ENCODE measurements around the gene PGLYRP2. TPM values are rescaled to one million over a fixed set of nuclear protein-coding genes. Genes with fewer than 3 reads are reported as not detected.
A peak's percentile ranks its signal among the peaks of the same experiment; 100 is the strongest.

PGLYRP2 gene
- total RNA-seq, 1 experiment from 2014 or later: not detected

GRCh38 chr19:15421721-15422260 is 57.5 kb downstream of the PGLYRP2 start:
- H3K27ac Mint-ChIP-seq (ENCODE audit: unreplicated experiment): no peak overlapping the region
- H3K4me1 Mint-ChIP-seq (ENCODE audit: low read depth, unreplicated experiment): peaks cover 10% of the 10 kb centered on the region
- no peak overlapping the region for H3K4me3 Mint-ChIP-seq (ENCODE audit: low read depth, unreplicated experiment)
- no peaks in the 10 kb centered on the region for H3K27me3 Mint-ChIP-seq (ENCODE audit: unreplicated experiment)
- no TSS peak for BruUV-seq (replicated peaks)
- CTCF ChIA-PET: no interaction called here
- H3K9me3 Mint-ChIP-seq (ENCODE audit: low read depth, unreplicated experiment): no peaks in the 10 kb centered on the region
- no peak for DNase-seq
- intact Hi-C loops (cut with micrococcal nuclease; ENCODE audit: unreplicated experiment): no loop called here
- peaks cover 29% of the 10 kb centered on the region for H3K36me3 Mint-ChIP-seq (ENCODE audit: insufficient read depth, unreplicated experiment)
- no peak for TF ChIP-seq CTCF (IDR thresholded peaks at IDR 0.05; ENCODE audit: unreplicated experiment)

GRCh38 chr19:15421136-15421695 is 58.1 kb downstream of the PGLYRP2 start:
- no TSS peak for BruUV-seq (replicated peaks)
- Mint-ChIP-seq H3K36me3 (ENCODE audit: insufficient read depth, unreplicated experiment) (peaks cover 28% of the 10 kb centered on the region), H3K27me3 (ENCODE audit: unreplicated experiment) (no peaks in the 10 kb centered on the region), H3K4me1 (ENCODE audit: low read depth, unreplicated experiment) (peaks cover 14% of the 10 kb centered on the region), H3K27ac (ENCODE audit: unreplicated experiment) (no peak overlapping the region), H3K4me3 (ENCODE audit: low read depth, unreplicated experiment) (no peak overlapping the region), H3K9me3 (ENCODE audit: low read depth, unreplicated experiment) (no peaks in the 10 kb centered on the region)
- CTCF ChIA-PET: no interaction called here
- intact Hi-C loops (cut with micrococcal nuclease; ENCODE audit: unreplicated experiment): no loop called here
- TF ChIP-seq CTCF (IDR thresholded peaks at IDR 0.05; ENCODE audit: unreplicated experiment): no peak
- no peak for DNase-seq

- no peaks in the 10 kb centered on the region for H3K27me3 Mint-ChIP-seq (ENCODE audit: unreplicated experiment)
- peaks cover 32% of the 10 kb centered on the region for H3K36me3 Mint-ChIP-seq (ENCODE audit: insufficient read depth, unreplicated experiment)
- peak overlapping the region; percentile 96 for H3K27ac Mint-ChIP-seq (ENCODE audit: unreplicated experiment)
- intact Hi-C loops (cut with micrococcal nuclease; ENCODE audit: unreplicated experiment): loop anchor here (1.0 to 2.0 kb wide), 2 partner anchors 41 to 137 kb away; partner anchors contain the start of gene AKAP8
- H3K9me3 Mint-ChIP-seq (ENCODE audit: low read depth, unreplicated experiment): no peaks in the 10 kb centered on the region
- CTCF ChIA-PET: interaction anchor here (0.6 to 2.1 kb wide), 8 partner anchors 13 to 328 kb away, joined by 3 to 35 read pairs (median 4); partner anchors contain the start of gene AKAP8
- H3K4me1 Mint-ChIP-seq (ENCODE audit: low read depth, unreplicated experiment): peaks cover 14% of the 10 kb centered on the region
- no peak for TF ChIP-seq CTCF (IDR thresholded peaks at IDR 0.05; ENCODE audit: unreplicated experiment)
- H3K4me3 Mint-ChIP-seq (ENCODE audit: low read depth, unreplicated experiment): peak overlapping the region; percentile 97
- BruUV-seq (replicated peaks): no TSS peak
- no peak for DNase-seq
These were observed 59.8 kb downstream of the PGLYRP2 start for GRCh38 chr19:15419413-15420025.

Small RNA genes within 50 kb of the gene (microRNA-seq; reads per million reads assigned to microRNA genes)
- not detected for gene MIR1470

Other genes with a start within 250 kb of the PGLYRP2 start
- 0.86 and 1.0 TPM in 2 replicates for gene EPHX3, start 247.1 kb downstream of the PGLYRP2 start, total RNA-seq (2022)
- 92.2 and 93.9 TPM in 2 replicates for gene BRD4, start 147.0 kb downstream of the PGLYRP2 start, total RNA-seq (2022)
- gene AKAP8, start 99.7 kb downstream of the PGLYRP2 start, total RNA-seq (2022): 35.8 and 38.0 TPM in 2 replicates
- gene AKAP8L, start 60.5 kb downstream of the PGLYRP2 start, total RNA-seq (2022): 94.0 and 96.8 TPM in 2 replicates
- gene WIZ, start 29.5 kb downstream of the PGLYRP2 start, total RNA-seq (2022): 31.9 and 34.0 TPM in 2 replicates
- not detected in 2 replicates for gene RASAL3, start 15.0 kb downstream of the PGLYRP2 start, total RNA-seq (2022)
- gene CYP4F22, start 29.0 kb upstream of the PGLYRP2 start, total RNA-seq (2022): not detected in 2 replicates
- gene CYP4F8, start 135.7 kb upstream of the PGLYRP2 start, total RNA-seq (2022): not detected in 2 replicates
- gene CYP4F3, start 161.4 kb upstream of the PGLYRP2 start, total RNA-seq (2022): 6.9 and 16.7 TPM in 2 replicates
- 3.8 and 8.8 TPM in 2 replicates for gene CYP4F12, start 193.6 kb upstream of the PGLYRP2 start, total RNA-seq (2022)
- gene OR10H2, start 248.5 kb upstream of the PGLYRP2 start, total RNA-seq (2022): not detected in 2 replicates